MM.1S (cell line): ENCODE data around the gene PKHD1.

ENCODE experiments used
- DNase-seq: peaks from one replicate; pipeline ENCODE4 v3.0.0-alpha.2; 2015
- H2AFZ ChIP-seq: fragments of 300-600 bp; sonication (generic); 2 replicates; pipeline ENCODE4 v1.6.0; 2016; ENCODE audit warnings: antibody characterized with exemption, low read length
- H3F3A ChIP-seq: fragments of 300-600 bp; sonication (generic); 2 replicates; pipeline ENCODE4 v1.6.1; 2016; ENCODE audit warnings: mild to moderate bottlenecking, antibody characterized with exemption, low read length, moderate library complexity, mixed read lengths; ENCODE audit not compliant: insufficient read depth
- H3K27ac ChIP-seq: fragments of 300-600 bp; sonication (generic); 2 replicates; pipeline ENCODE4 v1.5.1; 2016; ENCODE audit warnings: mild to moderate bottlenecking, low read length
- H3K27me3 ChIP-seq: fragments of 300-600 bp; sonication (generic); replicated peaks from 2 replicates; pipeline ENCODE4 v1.6.0; 2016; ENCODE audit warnings: low read length; ENCODE audit not compliant: insufficient read depth
- H3K36me3 ChIP-seq: fragments of 300-600 bp; sonication (generic); replicated peaks from 2 replicates; pipeline ENCODE4 v1.6.1; 2016; ENCODE audit warnings: mild to moderate bottlenecking, low read length, mixed read lengths; ENCODE audit not compliant: insufficient read depth
- H3K4me1 ChIP-seq: fragments of 300-600 bp; sonication (generic); 2 replicates; pipeline ENCODE4 v1.6.1; 2016; ENCODE audit warnings: low read length, mixed read lengths
- H3K4me2 ChIP-seq: fragments of 300-600 bp; sonication (generic); 2 replicates; pipeline ENCODE4 v1.6.0; 2016; ENCODE audit warnings: low read depth, low read length
- H3K4me3 ChIP-seq: fragments of 300-600 bp; sonication (generic); 2 replicates; pipeline ENCODE4 v1.5.1; 2016; ENCODE audit warnings: low read length, mixed read lengths
- H3K79me2 ChIP-seq: fragments of 300-600 bp; sonication (generic); 2 replicates; pipeline ENCODE4 v1.6.1; 2016; ENCODE audit warnings: mixed run types, low read length, mixed read lengths
- H3K9ac ChIP-seq: fragments of 300-600 bp; sonication (generic); 2 replicates; pipeline ENCODE4 v1.6.1; 2016; ENCODE audit warnings: low read length, mixed read lengths
- H3K9me2 ChIP-seq: fragments of 300-600 bp; sonication (generic); replicated peaks from 2 replicates; pipeline ENCODE4 v1.6.1; 2016; ENCODE audit warnings: mild to moderate bottlenecking, low read length, mixed read lengths; ENCODE audit not compliant: insufficient read depth
- H3K9me3 ChIP-seq: fragments of 300-600 bp; sonication (generic); replicated peaks from 2 replicates; pipeline ENCODE4 v1.6.1; 2016; ENCODE audit warnings: mild to moderate bottlenecking, low read length, mixed read lengths; ENCODE audit not compliant: insufficient read depth
- H4K20me1 ChIP-seq: fragments of 300-600 bp; sonication (generic); 2 replicates; pipeline ENCODE4 v1.6.1; 2016; ENCODE audit warnings: mild to moderate bottlenecking, low read length, moderate library complexity, mixed read lengths; ENCODE audit not compliant: insufficient read depth
- CTCF ChIP-seq: fragments of 300-600 bp; sonication (generic); IDR thresholded peaks from 2 replicates; pipeline ENCODE4 v1.5.1; 2016; ENCODE audit warnings: antibody characterized with exemption, low read length, mixed read lengths
- EZH2 ChIP-seq: fragments of 300-600 bp; sonication (generic); optimal IDR thresholded peaks from 2 replicates; pipeline ENCODE3; 2017; ENCODE audit warnings: low read depth, mild to moderate bottlenecking, antibody characterized with exemption, low read length, mixed read lengths
- EZH2phosphoT487 ChIP-seq: fragments of 300-600 bp; sonication (generic); IDR thresholded peaks from 2 replicates; pipeline ENCODE4 v1.6.1; 2018; ENCODE audit warnings: antibody characterized with exemption, low read length

The PKHD1 gene

DNA sequence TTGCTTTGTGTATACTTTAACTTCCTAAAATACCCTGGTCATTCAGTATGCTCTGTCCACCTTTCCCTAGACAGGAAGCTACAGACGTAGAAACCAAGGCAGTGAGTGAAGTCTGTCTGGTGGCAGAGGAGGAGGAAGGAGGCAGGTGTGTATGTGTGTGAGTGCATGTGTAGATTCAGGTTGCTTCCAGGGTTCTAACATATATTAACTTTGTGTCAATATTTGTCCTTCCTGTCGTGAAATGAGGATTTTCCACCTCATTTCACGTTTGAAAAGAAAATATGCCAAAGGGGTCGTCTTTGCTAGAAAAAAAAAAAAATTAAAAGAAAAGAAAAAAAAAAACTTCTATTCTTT is 411.5 kb downstream of the PKHD1 start:
- H3K9me3 ChIP-seq = no peaks in the 10 kb centered on the region
- H3K9me2 ChIP-seq = no peaks in the 10 kb centered on the region
- no peak for TF ChIP-seq EZH2
- TF ChIP-seq EZH2phosphoT487 = no peak
- TF ChIP-seq CTCF = no peak
- H3K36me3 ChIP-seq = no peaks in the 10 kb centered on the region
- H3K4me3 ChIP-seq = no peak overlapping the region
- H4K20me1 ChIP-seq = no peaks in the 10 kb centered on the region
- H3F3A ChIP-seq = 0 out of 2 replicates have a peak, but pooled peaks cover 3% of the 10 kb centered on the region
- H3K4me2 ChIP-seq = no peak overlapping the region
- no peaks in the 10 kb centered on the region for H3K79me2 ChIP-seq
- H3K4me1 ChIP-seq = no peaks in the 10 kb centered on the region; the same call in 1 of the 2 replicates
- no peaks in the 10 kb centered on the region for H3K27me3 ChIP-seq
- H2AFZ ChIP-seq = no peak overlapping the region
- H3K27ac ChIP-seq = no peak overlapping the region
- H3K9ac ChIP-seq = no peak overlapping the region
- DNase-seq = no peak

DNA sequence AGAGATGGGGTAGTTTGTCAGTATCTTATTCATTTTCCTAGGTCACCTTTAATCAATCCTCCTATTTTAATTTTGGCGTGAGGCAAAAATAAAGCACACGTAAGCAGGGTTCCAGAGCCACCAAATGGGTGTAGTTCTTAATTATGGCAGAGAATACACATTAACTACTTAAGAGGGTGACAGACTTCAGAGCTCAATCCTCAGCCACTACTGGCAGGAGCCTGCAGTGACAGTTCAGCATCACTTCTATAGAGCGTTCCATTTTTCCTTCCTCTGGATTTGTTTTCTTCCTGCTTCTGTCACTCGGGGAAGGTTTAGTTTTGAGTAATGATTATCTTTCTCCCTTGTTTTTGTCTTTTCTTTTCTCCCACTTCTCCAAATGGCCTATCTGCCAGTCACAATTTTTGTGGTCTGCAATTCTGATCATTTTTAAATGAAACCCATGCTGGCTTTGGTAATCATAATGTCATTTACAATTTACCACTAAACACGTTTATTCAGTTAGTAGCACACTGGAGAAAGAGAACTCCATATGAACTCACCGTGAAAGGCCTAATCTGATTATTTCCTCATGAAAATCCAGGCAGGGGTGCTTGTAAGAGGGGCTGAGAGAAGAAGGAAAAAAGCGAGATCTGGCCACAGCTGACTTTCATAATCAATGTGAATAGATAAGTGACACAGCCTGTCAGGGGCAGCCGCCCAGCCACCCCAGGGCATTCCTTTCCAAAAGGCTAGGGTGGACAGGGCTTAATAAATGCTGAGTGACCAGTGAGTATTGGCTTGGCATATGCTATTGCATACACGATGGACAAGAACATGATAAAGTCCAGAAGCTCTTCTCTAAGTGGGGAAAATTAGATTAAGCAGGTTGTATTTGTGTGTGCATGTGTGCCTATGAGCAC is 412.1 kb downstream of the PKHD1 start:
- Histone ChIP-seq H3F3A (0 out of 2 replicates have a peak, but pooled peaks cover 3% of the 10 kb centered on the region), H4K20me1 (no peaks in the 10 kb centered on the region), H3K36me3 (no peaks in the 10 kb centered on the region), H3K27ac (no peak overlapping the region), H3K9me2 (no peaks in the 10 kb centered on the region), H3K4me2 (no peak overlapping the region), H3K9me3 (no peaks in the 10 kb centered on the region), H3K4me3 (no peak overlapping the region), H3K79me2 (no peaks in the 10 kb centered on the region), H3K27me3 (no peaks in the 10 kb centered on the region), H2AFZ (no peak overlapping the region), H3K4me1 (no peaks in the 10 kb centered on the region; the same call in 1 of the 2 replicates), H3K9ac (no peak overlapping the region)
- no peak for TF ChIP-seq EZH2
- TF ChIP-seq EZH2phosphoT487 = no peak
- TF ChIP-seq CTCF = no peak
- no peak for DNase-seq

- no peaks in the 10 kb centered on the region for H3K27me3 ChIP-seq
- no peaks in the 10 kb centered on the region for H3K9me3 ChIP-seq
- H3K9me2 ChIP-seq = no peaks in the 10 kb centered on the region
- no peak overlapping the region for H3K4me2 ChIP-seq
- H3K27ac ChIP-seq = no peak overlapping the region
- no peaks in the 10 kb centered on the region for H3F3A ChIP-seq
- no peaks in the 10 kb centered on the region for H3K4me1 ChIP-seq
- H3K9ac ChIP-seq = no peak overlapping the region
- H4K20me1 ChIP-seq = no peaks in the 10 kb centered on the region
- no peak overlapping the region for H2AFZ ChIP-seq
- H3K36me3 ChIP-seq = no peaks in the 10 kb centered on the region
- DNase-seq = no peak
- TF ChIP-seq EZH2 (no peak), EZH2phosphoT487 (no peak), CTCF (no peak)
- no peak overlapping the region for H3K4me3 ChIP-seq
- no peaks in the 10 kb centered on the region for H3K79me2 ChIP-seq
Observed at GRCh38 chr6:51663525-51663924, 423.9 kb downstream of the PKHD1 start.
